Measurements from ENCODE around the gene MYEOV. TPM values are rescaled to one million over a fixed set of nuclear protein-coding genes. Genes with fewer than 3 reads are reported as not detected.

MYEOV gene
- total RNA-seq, 2 donors from 2014 or later: 0.12 TPM; not detected in 1

GRCh38 chr11:69257134-69257533 is 36.8 kb upstream of the MYEOV start:
- H3K4me1 ChIP-seq: no peaks in the 10 kb centered on the region
- TF ChIP-seq CTCF (IDR thresholded peaks at IDR 0.05): no peak
- H3K36me3 ChIP-seq: no peaks in the 10 kb centered on the region
- H3K4me3 ChIP-seq: no peak overlapping the region
- H3K27me3 ChIP-seq: no peaks in the 10 kb centered on the region
- peaks cover 0 to 19% of the 10 kb centered on the region in 2 donors for H3K9me3 ChIP-seq
- no peak for DNase-seq (ENCODE audit: low spot score)
- H3K27ac ChIP-seq: no peak overlapping the region

- Histone ChIP-seq H3K4me3 (no peak overlapping the region), H3K27me3 (no peaks in the 10 kb centered on the region), H3K4me1 (no peaks in the 10 kb centered on the region), H3K36me3 (no peaks in the 10 kb centered on the region), H3K9me3 (peaks cover 0 to 16% of the 10 kb centered on the region in 2 donors), H3K27ac (no peak overlapping the region)
- TF ChIP-seq CTCF (IDR thresholded peaks at IDR 0.05): no peak
- DNase-seq (ENCODE audit: low spot score): no peak
These were observed 35.9 kb upstream of the MYEOV start for GRCh38 chr11:69257838-69258658.

GRCh38 chr11:69259096-69259495 is 34.9 kb upstream of the MYEOV start:
- no peak for TF ChIP-seq CTCF (IDR thresholded peaks at IDR 0.05)
- no peaks in the 10 kb centered on the region for H3K36me3 ChIP-seq
- peaks cover 0 to 6% of the 10 kb centered on the region in 2 donors for H3K9me3 ChIP-seq
- no peak for DNase-seq (ENCODE audit: low spot score)
- H3K27ac ChIP-seq: no peak overlapping the region
- no peaks in the 10 kb centered on the region for H3K27me3 ChIP-seq
- no peak overlapping the region for H3K4me3 ChIP-seq
- H3K4me1 ChIP-seq: peaks cover 0 to 7% of the 10 kb centered on the region in 2 donors

- Histone ChIP-seq H3K4me1 (peaks cover 0 to 9% of the 10 kb centered on the region in 2 donors), H3K36me3 (no peaks in the 10 kb centered on the region), H3K27ac (no peak overlapping the region), H3K4me3 (no peak overlapping the region), H3K27me3 (no peaks in the 10 kb centered on the region), H3K9me3 (peaks cover 0 to 6% of the 10 kb centered on the region in 2 donors)
- DNase-seq (ENCODE audit: low spot score): no peak
- TF ChIP-seq CTCF (IDR thresholded peaks at IDR 0.05): no peak
These were observed 33.3 kb upstream of the MYEOV start for GRCh38 chr11:69260622-69261021.

- DNase-seq (ENCODE audit: low spot score): no peak
- Histone ChIP-seq H3K27ac (no peak overlapping the region), H3K4me3 (no peak overlapping the region), H3K27me3 (no peaks in the 10 kb centered on the region), H3K36me3 (no peaks in the 10 kb centered on the region), H3K4me1 (peaks cover 0 to 9% of the 10 kb centered on the region in 2 donors), H3K9me3 (peaks cover 0 to 6% of the 10 kb centered on the region in 2 donors)
- no peak for TF ChIP-seq CTCF (IDR thresholded peaks at IDR 0.05)
These were observed 32.8 kb upstream of the MYEOV start for GRCh38 chr11:69261116-69261515.
